SKM-1 treated with dmso at 0.1 percent for 144 hours (cell line): ENCODE results near the gene PPP1R2.
A peak's percentile ranks its signal among the peaks of the same experiment; 100 is the strongest.
"Not testable (repeated sequence)": the region's sequence is repeated elsewhere in the genome, so short reads cannot be mapped to it uniquely, and the experiment has no call there.

Experiments
- DNase-seq: peaks from one replicate; lab custom pipeline; 2025; ENCODE audit not compliant: unreplicated experiment; lab: John Stamatoyannopoulos, UW

The PPP1R2 gene

GRCh38 chr3:195542698-195543499 lies at the start of gene PPP1R2:
Gene PPP1R2, minus strand, starts transcription at chr3:195543325. Its CDS starts 300 bp downstream, at chr3:195543025.
- peak; percentile 88 for DNase-seq

GRCh38 chr3:195591852-195592251 lies 48.7 kb upstream of the PPP1R2 start:
- DNase-seq = no peak

GRCh38 chr3:195591220-195591619 lies 48.1 kb upstream of the PPP1R2 start:
- DNase-seq = no peak

GRCh38 chr3:195590381-195590780 lies 47.3 kb upstream of the PPP1R2 start:
- not testable (repeated sequence) for DNase-seq

- DNase-seq = not testable (repeated sequence)
Measured at GRCh38 chr3:195589796-195590195, 46.7 kb upstream of the PPP1R2 start.

GRCh38 chr3:195587824-195588223 lies 44.7 kb upstream of the PPP1R2 start:
- no peak for DNase-seq

- DNase-seq = no peak
Measured at GRCh38 chr3:195587406-195587805, 44.3 kb upstream of the PPP1R2 start.

- no peak for DNase-seq
Measured at GRCh38 chr3:195584543-195584870, 41.4 kb upstream of the PPP1R2 start.

- DNase-seq = no peak
Measured at GRCh38 chr3:195583831-195584542, 40.9 kb upstream of the PPP1R2 start, which contains the start of gene APOD. Gene APOD, minus strand, starts transcription at chr3:195583940. Its CDS starts 4,479 bp downstream, at chr3:195579461.

GRCh38 chr3:195582947-195583346 lies 39.8 kb upstream of the PPP1R2 start:
- DNase-seq = no peak

GRCh38 chr3:195580744-195581443 lies 37.8 kb upstream of the PPP1R2 start:
- DNase-seq = no peak

- no peak for DNase-seq
Measured at GRCh38 chr3:195579281-195579680, 36.2 kb upstream of the PPP1R2 start.

- DNase-seq = no peak
Measured at GRCh38 chr3:195578565-195578964, 35.4 kb upstream of the PPP1R2 start.

GRCh38 chr3:195577645-195578177 lies 34.6 kb upstream of the PPP1R2 start:
- no peak for DNase-seq

- DNase-seq = no peak
Measured at GRCh38 chr3:195574497-195575304, 31.6 kb upstream of the PPP1R2 start.

GRCh38 chr3:195573611-195574496 lies 30.7 kb upstream of the PPP1R2 start:
- DNase-seq = no peak

GRCh38 chr3:195571361-195571760 lies 28.2 kb upstream of the PPP1R2 start:
- DNase-seq = no peak

GRCh38 chr3:195570912-195571311 lies 27.8 kb upstream of the PPP1R2 start:
- no peak for DNase-seq

- no peak for DNase-seq
Measured at GRCh38 chr3:195570344-195570743, 27.2 kb upstream of the PPP1R2 start.

- no peak for DNase-seq
Measured at GRCh38 chr3:195568630-195569029, 25.5 kb upstream of the PPP1R2 start.
